PC-9 (cell line): ENCODE results near the gene CAST. TPM values are rescaled to one million over a fixed set of nuclear protein-coding genes. Genes with fewer than 3 reads are reported as not detected.

Source experiments
- BruUV-seq: library from RNA; stranded (reverse); fragments of 400-500 nt; replicated peaks from 2 replicates; lab custom pipeline; 2021; lab: Mats Ljungman, UMichigan
- CTCF ChIA-PET: fragments of 300-600 bp; sonication (Branson Sonifier 250); formaldehyde crosslinking; loops from one replicate; lab custom pipeline; 2022; ENCODE audit warnings: antibody characterized with exemption; lab: Charles Lee
- POLR2A ChIA-PET: fragments of 300-600 bp; sonication (Branson Sonifier 250); formaldehyde crosslinking; loops from one replicate; lab custom pipeline; 2022; ENCODE audit warnings: antibody characterized with exemption; ENCODE audit not compliant: unreplicated experiment; lab: Charles Lee
- DNase-seq, 2 experiments: peaks; one replicate each; pipeline versions ENCODE4 v3.0.0 to v3.0.0-alpha.2; 2015 to 2022; ENCODE audit warnings: mixed read lengths in 1 of 2
- H2AFZ ChIP-seq: fragments of 200-600 bp; sonication (generic); 2 replicates; pipeline ENCODE4 v1.8.1; 2017; ENCODE audit warnings: antibody characterized with exemption
- H3F3A ChIP-seq: fragments of 200-600 bp; sonication (generic); 2 replicates; pipeline ENCODE4 v1.8.1; 2017; ENCODE audit warnings: antibody characterized with exemption, mild to moderate bottlenecking, low read depth; ENCODE audit not compliant: insufficient read depth
- H3K27ac ChIP-seq: fragments of 200-600 bp; sonication (generic); 2 replicates; pipeline ENCODE4 v1.6.1; 2016; ENCODE audit warnings: mixed run types
- H3K27me3 ChIP-seq: fragments of 200-600 bp; sonication (generic); 2 replicates; pipeline ENCODE4 v1.6.1; 2016; ENCODE audit warnings: low read depth, mixed run types; ENCODE audit not compliant: insufficient read depth
- H3K36me3 ChIP-seq: fragments of 200-600 bp; sonication (generic); 2 replicates; pipeline ENCODE4 v1.6.1; 2016; ENCODE audit warnings: low read depth, mixed run types
- H3K4me1 ChIP-seq: fragments of 200-600 bp; sonication (generic); replicated peaks from 2 replicates; pipeline ENCODE4 v1.6.1; 2016; ENCODE audit warnings: mixed run types; ENCODE audit not compliant: insufficient read depth
- H3K4me2 ChIP-seq: fragments of 200-600 bp; sonication (generic); 2 replicates; pipeline ENCODE4 v1.6.1; 2017; ENCODE audit warnings: mixed run types
- H3K4me3 ChIP-seq: fragments of 200-600 bp; sonication (generic); 2 replicates; pipeline ENCODE4 v1.6.1; 2016; ENCODE audit warnings: mixed run types
- H3K79me2 ChIP-seq: fragments of 200-600 bp; sonication (generic); 2 replicates; pipeline ENCODE4 v1.6.1; 2017; ENCODE audit warnings: low read depth, mixed run types
- H3K9me2 ChIP-seq: fragments of 200-600 bp; sonication (generic); 2 replicates; pipeline ENCODE4 v1.8.1; 2017; ENCODE audit warnings: mild to moderate bottlenecking; ENCODE audit not compliant: insufficient read depth
- H3K9me3 ChIP-seq: fragments of 200-600 bp; sonication (generic); 2 replicates; pipeline ENCODE4 v1.8.1; 2016; ENCODE audit warnings: low read depth; ENCODE audit not compliant: insufficient read depth
- H4K20me1 ChIP-seq: fragments of 200-600 bp; sonication (generic); 2 replicates; pipeline ENCODE4 v1.8.1; 2017; ENCODE audit not compliant: insufficient read depth
- CTCF ChIP-seq: fragments of 200-600 bp; sonication (generic); conservative IDR thresholded peaks from 2 replicates; pipeline ENCODE4 v1.6.1; 2017; ENCODE audit warnings: mixed run types, antibody characterized with exemption, mild to moderate bottlenecking, moderate library complexity
- EZH2 ChIP-seq: fragments of 200-600 bp; sonication (generic); IDR thresholded peaks from 2 replicates; pipeline ENCODE4 v1.8.0; 2017; ENCODE audit warnings: antibody characterized with exemption, low read depth
- intact Hi-C: fragments of 100-400 bp; cut with micrococcal nuclease; formaldehyde crosslinking; loops from one replicate; pipeline ENCODE4 v1.10.0; 2022; ENCODE audit not compliant: unreplicated experiment
- total RNA-seq: library from RNA; stranded (reverse); gene quantifications from 2 replicates; pipeline ENCODE4 v1.2.3, GENCODE V29; 2021

Gene CAST
- total RNA-seq, 1 experiment from 2014 or later, result 289 TPM

GRCh38 chr5:96659170-96659569 lies 3.0 kb upstream of the CAST start:
- Histone ChIP-seq H3F3A (peaks cover 60% of the 10 kb centered on the region), H3K4me1 (peaks cover 75% of the 10 kb centered on the region), H3K79me2 (peaks cover 13% of the 10 kb centered on the region), H2AFZ (no peak overlapping the region), H3K9me2 (no peaks in the 10 kb centered on the region), H3K27me3 (no peaks in the 10 kb centered on the region), H3K36me3 (no peaks in the 10 kb centered on the region), H3K4me3 (no peak overlapping the region), H3K9me3 (no peaks in the 10 kb centered on the region), H4K20me1 (peaks cover 4% of the 10 kb centered on the region; the same call in 1 of the 2 replicates), H3K4me2 (peak overlapping the region; percentile 88; the same call in 1 of the 2 replicates), H3K27ac (no peak overlapping the region)
- intact Hi-C loops, result no loop called here
- DNase-seq, result no peak
- TF ChIP-seq CTCF (no peak), EZH2 (no peak)
- ChIA-PET POLR2A (interaction anchor here (0.6 kb wide), 1 partner anchor 22 kb away, joined by 4 read pairs; no protein-coding TSS in a partner anchor), CTCF (no interaction called here)
- BruUV-seq, result no TSS peak

- peaks cover 67% of the 10 kb centered on the region for H3K4me1 ChIP-seq
- peaks cover 49% of the 10 kb centered on the region for H3F3A ChIP-seq
- TF ChIP-seq CTCF (no peak), EZH2 (no peak)
- TSS peak; percentile 90 for BruUV-seq
- peak overlapping the region; percentile 88 for H3K4me2 ChIP-seq
- H3K27ac ChIP-seq, result peak overlapping the region; percentile 94
- ChIA-PET CTCF (interaction anchor here (1.1 kb wide), 1 partner anchor 8 kb away, joined by 3 read pairs; no protein-coding TSS in a partner anchor), POLR2A (interaction anchor here (0.6 to 2.8 kb wide), 7 partner anchors 9 to 611 kb away, joined by 5 to 36 read pairs (median 11); no protein-coding TSS in a partner anchor)
- H3K9me3 ChIP-seq, result no peaks in the 10 kb centered on the region
- H3K4me3 ChIP-seq, result peak overlapping the region; percentile 88
- H3K9me2 ChIP-seq, result no peaks in the 10 kb centered on the region
- no peaks in the 10 kb centered on the region for H3K36me3 ChIP-seq
- H3K79me2 ChIP-seq, result peaks cover 33% of the 10 kb centered on the region
- intact Hi-C loops, result loop anchor here (1.0 to 10.0 kb wide), 4 partner anchors 32 to 504 kb away; partner anchors contain the start of gene LNPEP
- no peaks in the 10 kb centered on the region for H3K27me3 ChIP-seq
- peak overlapping the region; percentile 71 for H2AFZ ChIP-seq
- DNase-seq, result peak; percentile 33 to 69
- H4K20me1 ChIP-seq, result peaks cover 21% of the 10 kb centered on the region
Observed at GRCh38 chr5:96660971-96661854, 963 bp upstream of the CAST start.

GRCh38 chr5:96662725-96663518 lies 746 bp downstream of the CAST start:
- peaks cover 51% of the 10 kb centered on the region for H3K79me2 ChIP-seq
- peak overlapping the region; percentile 94 for H3K27ac ChIP-seq
- peaks cover 53% of the 10 kb centered on the region for H3K4me1 ChIP-seq
- peak overlapping the region; percentile 88 for H3K4me3 ChIP-seq
- BruUV-seq, result TSS peak; percentile 50
- CTCF ChIA-PET, result interaction anchor here (0.6 kb wide), 1 partner anchor 23 kb away, joined by 4 read pairs; no protein-coding TSS in a partner anchor
- H3K4me2 ChIP-seq, result peak overlapping the region; percentile 88
- no peaks in the 10 kb centered on the region for H3K9me3 ChIP-seq
- no peaks in the 10 kb centered on the region for H3K9me2 ChIP-seq
- no peaks in the 10 kb centered on the region for H3K27me3 ChIP-seq
- DNase-seq, result peak; percentile 86 to 96
- intact Hi-C loops, result loop anchor here (1.0 to 10.0 kb wide), 5 partner anchors 44 to 502 kb away; partner anchors contain the start of gene LNPEP
- H4K20me1 ChIP-seq, result peaks cover 23% of the 10 kb centered on the region
- H3F3A ChIP-seq, result peaks cover 35% of the 10 kb centered on the region
- no peak for TF ChIP-seq CTCF
- TF ChIP-seq EZH2, result no peak
- H3K36me3 ChIP-seq, result no peaks in the 10 kb centered on the region
- H2AFZ ChIP-seq, result peak overlapping the region; percentile 63
- POLR2A ChIA-PET, result interaction anchor here (0.6 to 2.8 kb wide), 7 partner anchors 10 to 825 kb away, joined by 3 to 17 read pairs (median 4); no protein-coding TSS in a partner anchor
